ENCODE results near the gene BCAS1. TPM values are rescaled to one million over a fixed set of nuclear protein-coding genes. Genes with fewer than 3 reads are reported as not detected.
"Not testable (repeated sequence)": the region's sequence is repeated elsewhere in the genome, so short reads cannot be mapped to it uniquely, and the experiment has no call there.

BCAS1 gene
- total RNA-seq, 1 experiment from 2014 or later, result 0.07 TPM

GRCh38 chr20:53943522-53944291 lies 126.7 kb downstream of the BCAS1 start:
- DNase-seq (ENCODE audit: low read depth), result peak; percentile 50

GRCh38 chr20:53942973-53943372 lies 127.4 kb downstream of the BCAS1 start:
- no peak for DNase-seq (ENCODE audit: low read depth)

- no peak for DNase-seq (ENCODE audit: low read depth)
These were observed 128.0 kb downstream of the BCAS1 start for GRCh38 chr20:53942472-53942816.

DNA sequence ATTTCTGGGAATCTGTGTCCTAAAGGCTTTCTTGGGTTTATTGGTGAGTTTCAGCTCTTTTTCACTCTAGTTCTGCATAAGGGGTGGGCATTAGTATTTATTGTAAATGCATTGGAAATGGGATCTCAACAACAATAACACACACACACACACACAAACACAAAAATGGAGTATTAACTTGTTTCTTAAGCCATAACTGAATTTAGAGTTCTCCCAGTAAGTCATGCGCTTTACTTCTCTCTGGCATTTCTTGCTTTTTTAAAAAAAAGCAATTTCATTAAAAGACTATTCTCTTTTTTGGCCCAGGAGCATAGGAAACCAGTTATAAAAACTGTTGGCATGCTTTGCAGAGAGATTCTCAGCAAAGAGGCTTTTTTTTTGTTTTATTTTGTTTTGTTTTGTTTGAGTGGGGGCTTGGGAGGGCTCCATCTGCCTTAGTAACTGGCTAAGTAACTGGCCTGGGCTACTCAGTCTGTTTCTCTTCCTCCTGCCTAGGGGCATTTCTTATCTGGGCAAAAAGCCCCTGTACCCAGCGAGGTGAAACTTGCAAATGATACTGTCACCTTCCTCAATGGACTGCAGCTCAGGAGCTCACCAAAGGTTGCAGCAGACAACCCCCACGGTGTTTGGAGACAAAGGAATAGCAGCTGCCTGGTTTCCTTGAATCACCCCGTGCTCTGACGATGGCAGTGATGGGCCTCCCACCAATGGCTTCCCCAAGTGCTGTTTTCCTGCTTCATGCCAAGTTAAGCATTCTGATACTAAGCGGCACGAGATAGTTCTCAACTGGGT lies 128.5 kb downstream of the BCAS1 start:
- DNase-seq (ENCODE audit: low read depth), result peak; percentile 78

GRCh38 chr20:53940907-53941545 lies 129.4 kb downstream of the BCAS1 start:
- DNase-seq (ENCODE audit: low read depth), result peak; percentile 99

DNA sequence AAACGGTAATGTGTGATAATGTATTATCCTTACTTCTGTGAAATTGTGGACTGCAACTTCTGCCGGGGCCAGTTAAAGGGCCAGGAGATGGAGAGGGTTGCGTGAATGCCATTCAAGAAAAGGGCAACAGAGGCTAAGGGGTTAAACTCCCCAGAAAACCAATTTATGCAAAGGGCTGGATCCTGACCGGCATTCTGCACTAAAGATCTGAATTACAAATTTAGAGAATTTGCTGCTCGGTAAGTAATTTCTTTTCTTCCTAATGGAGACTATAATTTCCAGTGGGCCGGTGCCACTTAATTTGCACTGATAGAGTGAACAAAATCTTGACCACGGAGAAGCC lies 130.1 kb downstream of the BCAS1 start:
- no peak for DNase-seq (ENCODE audit: low read depth)

DNA sequence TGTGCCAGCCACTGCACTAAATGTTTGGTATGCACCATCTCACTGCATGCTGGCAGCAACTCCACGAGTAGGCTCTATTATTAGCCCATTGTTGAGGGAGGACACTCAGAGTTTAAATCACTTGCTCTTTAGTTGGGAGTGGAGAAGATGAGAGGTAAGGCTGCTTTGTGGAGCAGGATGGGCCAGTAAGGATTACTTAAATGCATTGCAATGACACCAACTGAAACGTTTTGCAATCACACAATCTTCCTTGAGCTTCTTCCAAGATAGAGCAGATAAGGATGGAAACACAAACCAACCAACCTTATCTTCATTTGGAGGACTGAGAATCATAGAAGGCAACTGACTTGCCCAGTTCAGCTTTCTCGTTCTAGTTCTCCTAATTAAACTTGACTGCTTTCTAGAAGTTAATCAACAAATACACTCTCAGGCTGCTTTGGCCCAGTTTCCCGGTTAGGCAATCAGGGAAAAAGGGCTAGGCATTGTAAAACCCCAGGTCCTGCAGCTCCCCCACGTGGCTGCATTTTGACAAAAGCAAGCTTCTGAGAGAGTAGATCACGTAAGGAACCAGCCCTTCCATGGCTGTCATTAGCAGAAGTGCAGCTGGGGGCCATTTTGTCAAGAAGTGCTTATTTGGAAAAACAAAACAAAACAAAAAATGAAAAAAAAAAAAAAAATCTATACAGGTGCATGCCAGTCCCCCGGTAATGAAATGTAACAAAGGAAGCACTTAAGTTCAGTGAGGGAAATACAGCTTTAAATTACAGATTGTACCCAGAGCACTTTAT lies 130.6 kb downstream of the BCAS1 start:
- peak; percentile 99 for DNase-seq (ENCODE audit: low read depth)

DNA sequence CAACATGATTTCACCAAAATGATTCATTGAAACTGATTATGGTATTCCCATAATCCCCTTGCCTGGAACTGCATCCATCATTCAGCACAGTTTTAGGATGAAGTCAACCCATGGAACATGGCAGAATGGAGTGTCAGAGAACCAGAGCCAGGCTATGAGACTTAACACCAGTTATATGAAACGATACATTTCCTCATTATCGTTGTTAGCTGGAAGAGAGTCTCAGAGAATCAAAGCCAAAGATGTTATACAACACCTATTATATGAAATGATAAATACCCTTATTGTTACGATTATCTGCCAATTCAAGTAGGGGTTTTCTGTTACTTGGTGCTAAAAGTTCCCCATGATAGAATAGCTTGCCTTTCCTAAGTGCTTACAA lies 131.2 kb downstream of the BCAS1 start:
- DNase-seq (ENCODE audit: low read depth), result no peak

DNA sequence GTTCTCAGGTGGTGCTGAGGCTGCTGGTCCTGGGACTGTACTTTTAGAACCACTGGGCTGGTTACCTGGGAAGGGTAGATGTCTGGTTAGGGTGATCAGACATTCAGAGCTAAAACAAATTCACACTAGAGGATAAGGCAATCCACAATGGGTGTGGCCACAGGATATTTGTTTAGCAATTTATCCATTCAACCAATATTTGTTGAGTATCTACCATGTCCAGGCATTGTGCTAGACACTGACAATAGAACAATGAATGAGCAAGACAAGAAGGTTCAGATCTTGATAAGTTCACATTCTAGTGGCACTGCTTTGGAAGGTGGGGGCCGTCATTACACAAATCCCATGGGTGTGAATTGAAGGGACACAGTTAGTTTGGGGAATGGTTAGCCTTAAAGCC lies 131.7 kb downstream of the BCAS1 start:
- DNase-seq (ENCODE audit: low read depth), result no peak

GRCh38 chr20:53937929-53938367 lies 132.4 kb downstream of the BCAS1 start:
- DNase-seq (ENCODE audit: low read depth), result no peak

GRCh38 chr20:53937339-53937741 lies 133.1 kb downstream of the BCAS1 start:
- peak; percentile 24 for DNase-seq (ENCODE audit: low read depth)

DNA sequence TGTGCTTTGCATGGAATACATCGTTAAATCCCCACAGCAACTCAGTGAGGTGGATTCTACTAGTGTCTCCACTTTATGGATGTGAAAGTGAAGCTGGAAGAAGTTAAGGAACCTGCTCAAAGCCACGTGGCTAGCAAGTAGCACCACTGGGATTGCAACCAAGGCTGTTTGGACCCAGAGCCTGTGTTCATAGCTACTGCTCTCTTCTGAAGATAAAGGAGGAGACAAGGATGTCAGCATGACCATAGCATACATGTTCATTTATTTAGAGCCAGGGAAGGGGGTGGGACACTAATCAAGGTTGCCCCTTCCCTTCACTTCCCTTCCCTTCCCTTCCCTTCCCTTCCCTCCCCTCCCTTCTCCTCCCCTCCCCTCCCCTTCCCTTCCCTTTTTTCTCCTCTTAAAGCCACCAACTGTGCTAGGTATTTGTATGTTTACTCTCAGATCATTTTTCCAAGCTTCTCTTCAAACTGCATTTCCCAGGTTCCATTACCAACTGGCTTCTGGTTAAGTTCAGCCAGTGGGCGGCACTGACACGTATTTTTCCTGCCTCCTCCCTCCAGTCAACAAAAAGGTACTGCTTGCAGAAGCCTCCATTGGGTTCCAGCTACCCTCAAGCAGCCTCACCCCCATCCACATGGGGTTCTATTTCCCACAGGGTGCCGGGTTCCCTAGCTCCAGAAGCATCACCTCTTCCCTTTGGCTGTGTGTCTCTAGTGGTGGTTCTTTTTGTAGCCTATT lies 134.9 kb downstream of the BCAS1 start:
- no peak for DNase-seq (ENCODE audit: low read depth)

DNA sequence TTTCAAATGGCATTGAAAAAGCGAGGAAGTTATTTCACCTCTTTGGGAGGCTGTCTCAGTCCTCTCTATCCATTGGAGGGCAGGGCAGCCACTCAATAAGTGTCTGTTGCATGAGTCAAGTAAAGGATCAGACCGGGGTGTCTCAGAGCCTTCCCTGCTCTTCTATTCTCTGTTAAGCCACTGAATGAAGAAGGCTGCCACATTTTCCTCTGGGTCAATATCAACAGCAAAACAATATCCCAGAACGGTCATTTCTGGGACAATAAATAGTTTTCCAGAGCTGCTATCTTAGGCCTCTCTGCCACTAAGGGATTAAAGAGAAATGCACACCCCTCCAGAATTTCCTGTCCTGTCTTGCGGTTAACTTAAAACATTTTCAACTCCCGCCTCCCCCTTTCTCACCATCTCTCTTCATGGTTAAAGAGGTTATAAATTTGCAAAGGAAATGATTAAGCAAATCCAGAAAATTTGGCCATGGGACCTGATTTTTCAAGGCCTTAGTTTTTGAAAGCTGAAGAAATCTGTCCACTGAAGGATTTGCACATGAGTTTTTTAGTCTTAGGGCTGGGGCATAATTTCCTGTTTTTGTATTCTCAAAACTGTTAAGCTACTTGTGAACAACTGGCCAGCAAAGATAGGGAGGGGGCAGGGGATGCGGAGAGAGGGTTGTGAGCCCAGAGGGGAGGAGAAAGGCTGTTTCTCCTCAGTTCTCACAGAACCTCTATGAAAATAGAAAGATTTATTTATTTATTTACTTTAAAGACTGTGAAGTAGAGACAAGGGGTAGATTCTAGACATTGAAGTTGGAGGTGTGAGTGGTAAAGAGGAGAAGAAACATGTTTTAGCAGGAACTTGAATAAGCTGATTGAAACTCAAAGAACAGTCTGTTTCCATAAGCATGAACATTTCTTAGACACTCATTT lies 135.7 kb downstream of the BCAS1 start:
- peak; percentile 93 for DNase-seq (ENCODE audit: low read depth)

GRCh38 chr20:53933232-53933846 lies 137.1 kb downstream of the BCAS1 start:
- no peak for DNase-seq (ENCODE audit: low read depth)

- DNase-seq (ENCODE audit: low read depth), result not testable (repeated sequence)
These were observed 137.7 kb downstream of the BCAS1 start for GRCh38 chr20:53932655-53933192.

DNA sequence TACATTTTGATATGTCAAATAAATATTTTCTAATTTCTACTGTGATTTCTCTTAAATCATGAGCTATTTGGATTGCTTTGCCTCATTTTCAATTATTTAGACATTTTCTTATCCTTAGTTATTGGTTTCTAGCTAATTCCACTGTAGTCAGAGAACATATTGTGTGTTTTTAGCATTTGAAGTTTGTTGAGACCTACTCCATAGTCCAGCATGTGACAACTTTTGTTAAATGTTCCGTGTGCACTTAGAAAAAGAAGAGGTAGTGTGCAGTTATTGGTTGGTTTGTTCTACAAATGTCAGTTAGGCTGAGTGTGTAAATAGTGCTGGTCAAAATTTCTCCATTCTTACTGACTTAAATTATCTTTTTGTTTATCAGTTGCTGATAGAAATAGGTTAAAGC lies 138.8 kb downstream of the BCAS1 start:
- DNase-seq (ENCODE audit: low read depth), result no peak

- DNase-seq (ENCODE audit: low read depth), result peak; percentile 87
These were observed 139.5 kb downstream of the BCAS1 start for GRCh38 chr20:53930651-53931504.

DNA sequence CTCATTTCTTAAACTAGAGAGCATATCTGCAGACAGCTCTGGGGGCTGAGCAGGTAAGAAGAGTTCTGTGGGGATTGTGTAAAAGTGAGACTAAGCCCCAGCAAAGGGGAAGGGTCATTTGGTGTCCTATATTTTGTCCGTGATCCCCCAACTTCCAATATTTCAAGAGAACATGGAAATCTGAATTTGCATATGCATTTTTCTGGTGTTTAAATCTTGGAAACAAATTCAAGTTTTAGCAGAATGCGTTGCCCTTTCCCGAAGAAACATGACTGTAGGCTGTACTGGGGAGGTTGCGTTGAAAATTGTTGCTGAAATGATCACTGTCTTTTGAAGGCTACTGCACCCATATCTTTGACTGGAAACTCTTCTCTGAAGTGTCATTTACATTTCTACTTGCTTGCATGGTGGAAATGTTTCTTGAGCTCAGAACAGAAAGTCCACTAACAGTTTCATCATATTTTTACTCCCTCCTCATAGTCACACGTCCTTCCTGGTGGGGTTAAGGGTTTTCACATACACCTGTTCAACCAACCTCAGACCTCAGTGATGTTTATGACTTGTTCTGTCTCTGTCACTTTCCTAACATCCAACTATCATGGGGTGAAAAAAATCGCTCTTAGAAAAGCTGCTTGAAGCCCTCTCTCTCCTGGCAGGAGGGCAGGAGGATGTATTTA lies 140.3 kb downstream of the BCAS1 start:
- no peak for DNase-seq (ENCODE audit: low read depth)
